ENCODE data around the gene IL18R1. TPM values are rescaled to one million over a fixed set of nuclear protein-coding genes. Genes with fewer than 3 reads are reported as not detected.
A peak's percentile ranks its signal among the peaks of the same experiment; 100 is the strongest.
"Not testable (repeated sequence)": the region's sequence is repeated elsewhere in the genome, so short reads cannot be mapped to it uniquely, and the experiment has no call there.

The IL18R1 gene
- total and polyA plus RNA-seq, 9 donors: 0.30 to 1.1 (median 0.53) TPM

- Histone ChIP-seq H3K27me3 (ENCODE audit: control insufficient read depth, insufficient read depth, low read length) (no peaks in the 10 kb centered on the region), H3K36me3 (ENCODE audit: control insufficient read depth, insufficient read depth, low read length) (no peaks in the 10 kb centered on the region), H3K27ac (ENCODE audit: low read length) (no peak overlapping the region), H3K4me3 (ENCODE audit: low read length) (no peak overlapping the region), H3K9me3 (replicated peaks; ENCODE audit: control insufficient read depth, low read depth, low read length) (peaks cover 3% of the 10 kb centered on the region), H3K4me1 (ENCODE audit: control insufficient read depth, insufficient read depth, low read length) (no peaks in the 10 kb centered on the region)
- 100% methylated on average over 1 of the region's 6 CpGs for WGBS (ENCODE audit: insufficient coverage)
- peak; percentile 9 for DNase-seq
Measured at GRCh38 chr2:102321941-102322719, 33.5 kb upstream of the IL18R1 start.

GRCh38 chr2:102324914-102325313 is 30.7 kb upstream of the IL18R1 start:
- not testable (repeated sequence) for H3K36me3 ChIP-seq (ENCODE audit: control insufficient read depth, insufficient read depth, low read length); H3K9me3 ChIP-seq (replicated peaks; ENCODE audit: control insufficient read depth, low read depth, low read length); DNase-seq; H3K27me3 ChIP-seq (ENCODE audit: control insufficient read depth, insufficient read depth, low read length); H3K4me1 ChIP-seq (ENCODE audit: control insufficient read depth, insufficient read depth, low read length); H3K4me3 ChIP-seq (ENCODE audit: low read length); H3K27ac ChIP-seq (ENCODE audit: low read length)
- 83% methylated on average over 1 of the region's 5 CpGs for WGBS (ENCODE audit: insufficient coverage)

GRCh38 chr2:102331311-102331980 is 24.1 kb upstream of the IL18R1 start:
- Histone ChIP-seq H3K27me3 (ENCODE audit: control insufficient read depth, insufficient read depth, low read length) (no peaks in the 10 kb centered on the region), H3K4me3 (ENCODE audit: low read length) (no peak overlapping the region), H3K36me3 (ENCODE audit: control insufficient read depth, insufficient read depth, low read length) (no peaks in the 10 kb centered on the region), H3K9me3 (replicated peaks; ENCODE audit: control insufficient read depth, low read depth, low read length) (no peaks in the 10 kb centered on the region), H3K27ac (ENCODE audit: low read length) (no peak overlapping the region), H3K4me1 (ENCODE audit: control insufficient read depth, insufficient read depth, low read length) (no peaks in the 10 kb centered on the region)
- 50% methylated on average over 1 of the region's 5 CpGs for WGBS (ENCODE audit: insufficient coverage)
- peak; percentile 12 for DNase-seq

GRCh38 chr2:102334486-102334885 is 21.1 kb upstream of the IL18R1 start:
- Histone ChIP-seq H3K9me3 (replicated peaks; ENCODE audit: control insufficient read depth, low read depth, low read length) (no peaks in the 10 kb centered on the region), H3K27me3 (ENCODE audit: control insufficient read depth, insufficient read depth, low read length) (no peaks in the 10 kb centered on the region), H3K36me3 (ENCODE audit: control insufficient read depth, insufficient read depth, low read length) (no peaks in the 10 kb centered on the region), H3K27ac (ENCODE audit: low read length) (no peak overlapping the region), H3K4me3 (ENCODE audit: low read length) (no peak overlapping the region), H3K4me1 (ENCODE audit: control insufficient read depth, insufficient read depth, low read length) (peaks cover 3% of the 10 kb centered on the region)
- WGBS (ENCODE audit: insufficient coverage): no CpG with 5 or more reads among the region's 1 CpG
- DNase-seq: no peak

GRCh38 chr2:102335871-102336366 is 19.7 kb upstream of the IL18R1 start:
- H3K4me1 ChIP-seq (ENCODE audit: control insufficient read depth, insufficient read depth, low read length): peaks cover 3% of the 10 kb centered on the region
- DNase-seq: no peak
- H3K27ac ChIP-seq (ENCODE audit: low read length): no peak overlapping the region
- H3K4me3 ChIP-seq (ENCODE audit: low read length): no peak overlapping the region
- no peaks in the 10 kb centered on the region for H3K36me3 ChIP-seq (ENCODE audit: control insufficient read depth, insufficient read depth, low read length)
- WGBS (ENCODE audit: insufficient coverage): 37% methylated on average over 4 of the region's 8 CpGs
- no peaks in the 10 kb centered on the region for H3K27me3 ChIP-seq (ENCODE audit: control insufficient read depth, insufficient read depth, low read length)
- H3K9me3 ChIP-seq (replicated peaks; ENCODE audit: control insufficient read depth, low read depth, low read length): no peaks in the 10 kb centered on the region

- Histone ChIP-seq H3K36me3 (ENCODE audit: control insufficient read depth, insufficient read depth, low read length) (no peaks in the 10 kb centered on the region), H3K4me3 (ENCODE audit: low read length) (no peak overlapping the region), H3K27me3 (ENCODE audit: control insufficient read depth, insufficient read depth, low read length) (no peaks in the 10 kb centered on the region), H3K9me3 (replicated peaks; ENCODE audit: control insufficient read depth, low read depth, low read length) (no peaks in the 10 kb centered on the region), H3K4me1 (ENCODE audit: control insufficient read depth, insufficient read depth, low read length) (peaks cover 3% of the 10 kb centered on the region), H3K27ac (ENCODE audit: low read length) (no peak overlapping the region)
- no CpG with 5 or more reads among the region's 3 CpGs for WGBS (ENCODE audit: insufficient coverage)
- DNase-seq: no peak
Measured at GRCh38 chr2:102336502-102336945, 19.1 kb upstream of the IL18R1 start.

- Histone ChIP-seq H3K27me3 (ENCODE audit: control insufficient read depth, insufficient read depth, low read length) (no peaks in the 10 kb centered on the region), H3K4me3 (ENCODE audit: low read length) (no peak overlapping the region), H3K9me3 (replicated peaks; ENCODE audit: control insufficient read depth, low read depth, low read length) (no peaks in the 10 kb centered on the region), H3K4me1 (ENCODE audit: control insufficient read depth, insufficient read depth, low read length) (peaks cover 3% of the 10 kb centered on the region), H3K27ac (ENCODE audit: low read length) (no peak overlapping the region), H3K36me3 (ENCODE audit: control insufficient read depth, insufficient read depth, low read length) (no peaks in the 10 kb centered on the region)
- DNase-seq: peak; percentile 27
- no CpG with 5 or more reads among the region's 1 CpG for WGBS (ENCODE audit: insufficient coverage)
Measured at GRCh38 chr2:102337012-102337411, 18.6 kb upstream of the IL18R1 start.

GRCh38 chr2:102337481-102338386 is 17.9 kb upstream of the IL18R1 start:
- Histone ChIP-seq H3K27ac (ENCODE audit: low read length) (no peak overlapping the region), H3K27me3 (ENCODE audit: control insufficient read depth, insufficient read depth, low read length) (no peaks in the 10 kb centered on the region), H3K36me3 (ENCODE audit: control insufficient read depth, insufficient read depth, low read length) (no peaks in the 10 kb centered on the region), H3K9me3 (replicated peaks; ENCODE audit: control insufficient read depth, low read depth, low read length) (no peaks in the 10 kb centered on the region), H3K4me3 (ENCODE audit: low read length) (no peak overlapping the region), H3K4me1 (ENCODE audit: control insufficient read depth, insufficient read depth, low read length) (peaks cover 3% of the 10 kb centered on the region)
- DNase-seq: peak; percentile 14
- no CpG with 5 or more reads among the region's 3 CpGs for WGBS (ENCODE audit: insufficient coverage)

GRCh38 chr2:102340778-102341177 is 14.8 kb upstream of the IL18R1 start:
- Histone ChIP-seq H3K4me1 (ENCODE audit: control insufficient read depth, insufficient read depth, low read length) (peaks cover 3% of the 10 kb centered on the region), H3K9me3 (replicated peaks; ENCODE audit: control insufficient read depth, low read depth, low read length) (no peaks in the 10 kb centered on the region), H3K4me3 (ENCODE audit: low read length) (no peak overlapping the region), H3K27me3 (ENCODE audit: control insufficient read depth, insufficient read depth, low read length) (no peaks in the 10 kb centered on the region), H3K27ac (ENCODE audit: low read length) (no peak overlapping the region), H3K36me3 (ENCODE audit: control insufficient read depth, insufficient read depth, low read length) (no peaks in the 10 kb centered on the region)
- DNase-seq: no peak
- WGBS (ENCODE audit: insufficient coverage): 88% methylated on average over 4 of the region's 7 CpGs

GRCh38 chr2:102342888-102343287 is 12.7 kb upstream of the IL18R1 start:
- H3K36me3 ChIP-seq (ENCODE audit: control insufficient read depth, insufficient read depth, low read length): no peaks in the 10 kb centered on the region
- DNase-seq: peak; percentile 48
- H3K4me3 ChIP-seq (ENCODE audit: low read length): no peak overlapping the region
- H3K27me3 ChIP-seq (ENCODE audit: control insufficient read depth, insufficient read depth, low read length): peaks cover 2% of the 10 kb centered on the region
- no CpG with 5 or more reads among the region's 3 CpGs for WGBS (ENCODE audit: insufficient coverage)
- H3K4me1 ChIP-seq (ENCODE audit: control insufficient read depth, insufficient read depth, low read length): no peaks in the 10 kb centered on the region
- no peaks in the 10 kb centered on the region for H3K9me3 ChIP-seq (replicated peaks; ENCODE audit: control insufficient read depth, low read depth, low read length)
- H3K27ac ChIP-seq (ENCODE audit: low read length): no peak overlapping the region

Measured in muscle of leg (tissue), 11 donors.